Spleen (tissue), 7 donors: ENCODE measurements around the gene PRR35.
A peak's percentile ranks its signal among the peaks of the same experiment; 100 is the strongest.

Experiments
- POLR2A ChIP-seq, 3 donors: fragments of 450-650 bp; IDR thresholded peaks; one replicate each; pipeline ENCODE4 v1.5.1; 2017; ENCODE audit warnings: antibody characterized with exemption in 3 of 3, mild to moderate bottlenecking in 1 of 3
- POLR2AphosphoS5 ChIP-seq, 3 donors: sonication (generic); formaldehyde crosslinking; IDR thresholded peaks; one replicate each; pipeline ENCODE4 v1.5.1; 2017; ENCODE audit warnings: antibody characterized with exemption in 3 of 3
- TF ChIP-seq, protein P1 (sequence below), 11 experiments: fragments of 200-600 bp in 7 of 11; fragments of 450-650 bp in 4 of 11; sonication (generic) in 4 of 11; IDR thresholded peaks in 8 of 11; conservative IDR thresholded peaks in 3 of 11; 1 replicate in 7 of 11; 2 replicates in 4 of 11; pipeline versions ENCODE4 v1.4.0 to v1.8.0; 2016 to 2021; ENCODE audit warnings: antibody characterized with exemption in 11 of 11, inconsistent platforms in 4 of 11, mild to moderate bottlenecking in 1 of 11
- donor health status: DM: no; HTN: no; CAD: no; lungs with moderate emphysema.
- donor health status: DM: no; HTN: no; CAD: no.
- donor health status: DM: no; HTN: no; CAD: no.

DNA sequence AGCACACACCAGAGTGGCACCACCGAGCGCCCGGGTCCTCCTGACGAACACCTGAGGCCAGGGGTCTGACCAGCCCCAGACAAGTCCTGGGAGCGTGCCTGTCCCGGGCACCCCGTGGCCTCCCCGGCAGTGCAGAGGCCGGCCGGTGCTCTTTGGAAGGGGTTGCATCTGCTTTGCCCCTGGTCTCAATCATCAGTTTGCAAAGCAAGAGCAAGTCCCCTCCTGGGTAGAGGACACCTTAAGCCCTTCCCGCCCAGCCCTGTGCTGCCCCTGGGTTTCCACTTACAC lies 44.3 kb upstream of the PRR35 start:
- TF ChIP-seq, protein P1, sequence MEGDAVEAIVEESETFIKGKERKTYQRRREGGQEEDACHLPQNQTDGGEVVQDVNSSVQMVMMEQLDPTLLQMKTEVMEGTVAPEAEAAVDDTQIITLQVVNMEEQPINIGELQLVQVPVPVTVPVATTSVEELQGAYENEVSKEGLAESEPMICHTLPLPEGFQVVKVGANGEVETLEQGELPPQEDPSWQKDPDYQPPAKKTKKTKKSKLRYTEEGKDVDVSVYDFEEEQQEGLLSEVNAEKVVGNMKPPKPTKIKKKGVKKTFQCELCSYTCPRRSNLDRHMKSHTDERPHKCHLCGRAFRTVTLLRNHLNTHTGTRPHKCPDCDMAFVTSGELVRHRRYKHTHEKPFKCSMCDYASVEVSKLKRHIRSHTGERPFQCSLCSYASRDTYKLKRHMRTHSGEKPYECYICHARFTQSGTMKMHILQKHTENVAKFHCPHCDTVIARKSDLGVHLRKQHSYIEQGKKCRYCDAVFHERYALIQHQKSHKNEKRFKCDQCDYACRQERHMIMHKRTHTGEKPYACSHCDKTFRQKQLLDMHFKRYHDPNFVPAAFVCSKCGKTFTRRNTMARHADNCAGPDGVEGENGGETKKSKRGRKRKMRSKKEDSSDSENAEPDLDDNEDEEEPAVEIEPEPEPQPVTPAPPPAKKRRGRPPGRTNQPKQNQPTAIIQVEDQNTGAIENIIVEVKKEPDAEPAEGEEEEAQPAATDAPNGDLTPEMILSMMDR (IDR thresholded peaks at IDR 0.05 in 8 of 11, conservative IDR thresholded peaks at IDR 0.05 in 3 of 11), result no peak
- TF ChIP-seq POLR2A (IDR thresholded peaks at IDR 0.05) (no peak), POLR2AphosphoS5 (IDR thresholded peaks at IDR 0.05) (peak in 1 of 3 donors; percentile 17)
